Uterus (tissue), 4 donors: Measurements from ENCODE around the gene OCA2. TPM values are rescaled to one million over a fixed set of nuclear protein-coding genes. Genes with fewer than 3 reads are reported as not detected.

Experiments
- DNase-seq, 2 donors: peaks; one replicate each; pipeline ENCODE4 v3.0.0-alpha.2; 2019 to 2020
- H3K27ac ChIP-seq, 2 donors: fragments of 200-600 bp; sonication (generic); 1 replicate in 1 of 2; 2 replicates in 1 of 2; pipeline ENCODE4 v1.5.1; 2016 to 2018
- H3K27me3 ChIP-seq, 2 donors: fragments of 200-600 bp; sonication (generic); one replicate each; pipeline ENCODE4 v1.5.1; 2018 to 2019; ENCODE audit warnings: control low read depth in 1 of 2
- H3K36me3 ChIP-seq, 2 donors: fragments of 200-600 bp; sonication (generic); one replicate each; pipeline ENCODE4 v1.5.1; 2019; ENCODE audit warnings: control low read depth in 1 of 2
- H3K4me1 ChIP-seq, 2 donors: fragments of 200-600 bp; sonication (generic); one replicate each; pipeline ENCODE4 v1.5.1; 2018 to 2019; ENCODE audit warnings: control low read depth in 1 of 2
- H3K4me3 ChIP-seq, 2 donors: fragments of 200-600 bp; sonication (generic); 1 replicate in 1 of 2; 2 replicates in 1 of 2; pipeline ENCODE4 v1.5.1; 2018 to 2019; ENCODE audit warnings: mild to moderate bottlenecking in 1 of 2
- H3K9me3 ChIP-seq, 2 donors: fragments of 200-600 bp; sonication (generic); one replicate each; pipeline ENCODE4 v1.5.1; 2019; ENCODE audit warnings: control low read depth in 1 of 2
- CTCF ChIP-seq, 4 experiments: fragments of 200-600 bp in 2 of 4; fragments of 450-650 bp in 2 of 4; sonication (generic) in 2 of 4; IDR thresholded peaks; one replicate each; pipeline ENCODE4 v1.5.1; 2016 to 2019; ENCODE audit warnings: antibody characterized with exemption in 4 of 4, mild to moderate bottlenecking in 2 of 4, moderate library complexity in 1 of 4
- POLR2A ChIP-seq, 2 donors: fragments of 450-650 bp; IDR thresholded peaks; one replicate each; pipeline ENCODE4 v1.6.1; 2016; ENCODE audit warnings: antibody characterized with exemption in 2 of 2, mild to moderate bottlenecking in 1 of 2, moderate library complexity in 1 of 2
- intact Hi-C: fragments of 100-400 bp; cut with DNase I; formaldehyde crosslinking; loops from one replicate; pipeline ENCODE4 v1.15.1; 2023; ENCODE audit warnings: low total_unique reads
- total RNA-seq, 4 donors: library from RNA; depleted of rRNA in 3 of 4; stranded (reverse); fragments of >200 nt in 3 of 4; gene quantifications; one replicate each; pipeline versions ENCODE4 v1.1.0 to v1.2.4, GENCODE V29; 2014 to 2023
- donor health status: DM: yes; HTN: yes; CAD: no.

Gene OCA2
- total RNA-seq, 4 donors from 2014 or later: 0.55 to 4.6 TPM; not detected in 2

GRCh38 chr15:28104326-28104725 lies 5.2 kb upstream of the OCA2 start:
- H3K27me3 ChIP-seq: peaks cover 0 to 10% of the 10 kb centered on the region in 2 donors
- no peak overlapping the region for H3K4me3 ChIP-seq
- no peaks in the 10 kb centered on the region for H3K9me3 ChIP-seq
- H3K27ac ChIP-seq: no peak overlapping the region
- H3K36me3 ChIP-seq: no peaks in the 10 kb centered on the region
- DNase-seq: no peak
- H3K4me1 ChIP-seq: peaks cover 0 to 9% of the 10 kb centered on the region in 2 donors
- intact Hi-C loops: no loop called here
- TF ChIP-seq CTCF (IDR thresholded peaks at IDR 0.05) (no peak), POLR2A (IDR thresholded peaks at IDR 0.05) (no peak)

GRCh38 chr15:28103831-28104230 lies 4.7 kb upstream of the OCA2 start:
- H3K27ac ChIP-seq: no peak overlapping the region
- intact Hi-C loops: no loop called here
- H3K27me3 ChIP-seq: peaks cover 0 to 13% of the 10 kb centered on the region in 2 donors
- H3K9me3 ChIP-seq: no peaks in the 10 kb centered on the region
- peaks cover 0 to 10% of the 10 kb centered on the region in 2 donors for H3K4me1 ChIP-seq
- no peak overlapping the region for H3K4me3 ChIP-seq
- DNase-seq: no peak
- no peaks in the 10 kb centered on the region for H3K36me3 ChIP-seq
- TF ChIP-seq CTCF (IDR thresholded peaks at IDR 0.05) (no peak), POLR2A (IDR thresholded peaks at IDR 0.05) (no peak)

GRCh38 chr15:28101983-28102441 lies 2.9 kb upstream of the OCA2 start:
- no peak for DNase-seq
- intact Hi-C loops: no loop called here
- H3K27me3 ChIP-seq: peaks cover 0 to 13% of the 10 kb centered on the region in 2 donors

GRCh38 chr15:28101201-28101600 lies 2.1 kb upstream of the OCA2 start:
- TF ChIP-seq CTCF (IDR thresholded peaks at IDR 0.05) (no peak), POLR2A (IDR thresholded peaks at IDR 0.05) (no peak)
- Histone ChIP-seq H3K36me3 (no peaks in the 10 kb centered on the region), H3K27ac (no peak overlapping the region), H3K9me3 (no peaks in the 10 kb centered on the region), H3K4me3 (no peak overlapping the region), H3K27me3 (peaks cover 0 to 13% of the 10 kb centered on the region in 2 donors), H3K4me1 (peaks cover 0 to 4% of the 10 kb centered on the region in 2 donors)
- no peak for DNase-seq
- intact Hi-C loops: no loop called here

More at GRCh38 chr15:28101983-28102441, 2.9 kb upstream of the OCA2 start:
- Histone ChIP-seq H3K4me3 (no peak overlapping the region), H3K4me1 (peaks cover 0 to 10% of the 10 kb centered on the region in 2 donors), H3K9me3 (no peaks in the 10 kb centered on the region), H3K27ac (no peak overlapping the region), H3K36me3 (no peaks in the 10 kb centered on the region)
- TF ChIP-seq POLR2A (IDR thresholded peaks at IDR 0.05) (no peak), CTCF (IDR thresholded peaks at IDR 0.05) (no peak)

- Histone ChIP-seq H3K27me3 (peaks cover 0 to 13% of the 10 kb centered on the region in 2 donors), H3K27ac (no peak overlapping the region), H3K9me3 (no peaks in the 10 kb centered on the region), H3K4me3 (no peak overlapping the region), H3K4me1 (peaks cover 0 to 4% of the 10 kb centered on the region in 2 donors), H3K36me3 (no peaks in the 10 kb centered on the region)
- DNase-seq: no peak
- intact Hi-C loops: no loop called here
- no peak for TF ChIP-seq CTCF (IDR thresholded peaks at IDR 0.05)
- no peak for TF ChIP-seq POLR2A (IDR thresholded peaks at IDR 0.05)
Observed at GRCh38 chr15:28100516-28101195, 1.5 kb upstream of the OCA2 start.
